IMR-90 (cell line): Measurements from ENCODE around the gene CTPS2. TPM values are rescaled to one million over a fixed set of nuclear protein-coding genes. Genes with fewer than 3 reads are reported as not detected.

ENCODE experiments used
- ATAC-seq: fragments of 200-7000 bp; cut with Tn5 transposase; 2 replicates; pipeline ENCODE4 v1.9.1; 2020; ENCODE audit warnings: low read depth, mild to moderate bottlenecking, moderate library complexity
- BruUV-seq: library from RNA; stranded (reverse); fragments of 400-500 nt; replicated peaks from 2 replicates; lab custom pipeline; 2021; lab: Mats Ljungman, UMichigan
- CTCF ChIA-PET: fragments of 300-600 bp; formaldehyde crosslinking; extraction: SDS; loops from one replicate; lab custom pipeline; 2021; ENCODE audit warnings: antibody characterized with exemption; lab: Yijun Ruan, JAX
- POLR2A ChIA-PET: fragments of 300-600 bp; sonication (Branson Sonifier 250); formaldehyde crosslinking; loops from one replicate; lab custom pipeline; 2022; ENCODE audit warnings: antibody characterized with exemption; ENCODE audit not compliant: unreplicated experiment; lab: Charles Lee
- DNase-seq: peaks from one replicate; pipeline ENCODE4 v3.0.0; 2013
- H2AFZ ChIP-seq: replicated peaks from 2 replicates; pipeline ENCODE3; 2013; ENCODE audit warnings: low read length, mild to moderate bottlenecking; ENCODE audit not compliant: poor library complexity
- H2AK5ac ChIP-seq: 2 replicates; pipeline ENCODE4 v1.6.1; 2013; ENCODE audit warnings: low read depth, low read length, inconsistent platforms
- H2AK9ac ChIP-seq: replicated peaks from 2 replicates; pipeline ENCODE3; 2013; ENCODE audit warnings: mild to moderate bottlenecking, low read depth, low read length, moderate library complexity; ENCODE audit not compliant: poor library complexity
- H2BK120ac ChIP-seq: 2 replicates; pipeline ENCODE4 v1.6.1; 2013; ENCODE audit warnings: low read depth, low read length, inconsistent platforms
- H2BK15ac ChIP-seq: 3 replicates; pipeline ENCODE4 v1.6.1; 2013; ENCODE audit warnings: low read depth, low read length, inconsistent platforms
- H2BK20ac ChIP-seq: 2 replicates; pipeline ENCODE4 v1.6.1; 2013; ENCODE audit warnings: low read depth, mild to moderate bottlenecking, inconsistent platforms, low read length, moderate library complexity
- H2BK5ac ChIP-seq: 2 replicates; pipeline ENCODE4 v1.6.1; 2013; ENCODE audit warnings: mild to moderate bottlenecking, low read depth, low read length, inconsistent platforms; ENCODE audit not compliant: poor library complexity, severe bottlenecking
- H3K14ac ChIP-seq: replicated peaks from 2 replicates; pipeline ENCODE4 v1.6.1; 2013; ENCODE audit warnings: low read depth, low read length, inconsistent platforms
- H3K18ac ChIP-seq: 2 replicates; pipeline ENCODE4 v1.6.1; 2013; ENCODE audit warnings: low read depth, low read length, control low read depth
- H3K23ac ChIP-seq: 2 replicates; pipeline ENCODE4 v1.6.1; 2013; ENCODE audit warnings: low read depth, low read length, inconsistent platforms
- H3K27ac ChIP-seq: 2 replicates; pipeline ENCODE4 v1.5.1; 2013; ENCODE audit warnings: mild to moderate bottlenecking, control low read depth, low read length; ENCODE audit not compliant: insufficient read depth
- H3K27me3 ChIP-seq: 2 replicates; pipeline ENCODE4 v1.6.1; 2013; ENCODE audit warnings: low read length; ENCODE audit not compliant: control insufficient read depth, insufficient read depth
- H3K36me3 ChIP-seq: 2 replicates; pipeline ENCODE4 v1.6.1; 2013; ENCODE audit warnings: low read length, mixed read lengths; ENCODE audit not compliant: control insufficient read depth, insufficient read depth
- H3K4ac ChIP-seq: 2 replicates; pipeline ENCODE4 v1.6.1; 2013; ENCODE audit warnings: low read depth, low read length, inconsistent platforms
- H3K4me1 ChIP-seq: 2 replicates; pipeline ENCODE4 v1.6.1; 2013; ENCODE audit warnings: low read length, mixed read lengths; ENCODE audit not compliant: control insufficient read depth, insufficient read depth
- H3K4me2 ChIP-seq: 2 replicates; pipeline ENCODE4 v1.6.1; 2013; ENCODE audit warnings: low read depth, mild to moderate bottlenecking, control low read depth, low read length, moderate library complexity
- H3K4me3 ChIP-seq: 2 replicates; pipeline ENCODE4 v1.5.1; 2013; ENCODE audit warnings: low read depth, mild to moderate bottlenecking, control low read depth, low read length, moderate library complexity; ENCODE audit not compliant: insufficient read depth
- H3K56ac ChIP-seq: 2 replicates; pipeline ENCODE4 v1.6.1; 2013; ENCODE audit warnings: low read length, inconsistent platforms; ENCODE audit not compliant: insufficient read depth; ENCODE audit errors: extremely low read depth
- H3K79me1 ChIP-seq, 2 experiments: 2 replicates each; pipeline ENCODE4 v1.6.1; 2013; ENCODE audit warnings: low read length in 2 of 2, inconsistent platforms in 1 of 2, low read depth in 1 of 2
- H3K9ac ChIP-seq: 2 replicates; pipeline ENCODE4 v1.6.1; 2013; ENCODE audit warnings: low read depth, low read length, control low read depth
- H3K9me1 ChIP-seq: 2 replicates; pipeline ENCODE4 v1.6.1; 2013; ENCODE audit warnings: low read length, inconsistent platforms; ENCODE audit not compliant: insufficient read depth
- H3K9me3 ChIP-seq: 2 replicates; pipeline ENCODE4 v1.6.1; 2013; ENCODE audit warnings: low read length; ENCODE audit not compliant: control insufficient read depth, insufficient read depth
- H4K20me1 ChIP-seq: 2 replicates; pipeline ENCODE4 v1.6.1; 2013; ENCODE audit warnings: low read length, inconsistent platforms; ENCODE audit not compliant: insufficient read depth
- H4K5ac ChIP-seq: 2 replicates; pipeline ENCODE4 v1.6.1; 2013; ENCODE audit warnings: mild to moderate bottlenecking, low read depth, low read length, control low read depth
- H4K8ac ChIP-seq, 2 experiments: 2 replicates each; pipeline ENCODE4 v1.6.1; 2013; ENCODE audit warnings: low read depth in 2 of 2, low read length in 2 of 2, control low read depth in 1 of 2, inconsistent platforms in 1 of 2
- H4K91ac ChIP-seq: 2 replicates; pipeline ENCODE4 v1.6.1; 2013; ENCODE audit warnings: low read depth, low read length, inconsistent platforms; ENCODE audit not compliant: insufficient read depth
- BHLHE40 ChIP-seq: fragments of 150-350 bp; IDR thresholded peaks from 2 replicates; pipeline ENCODE4 v1.6.1; 2016; ENCODE audit warnings: mild to moderate bottlenecking, low read depth, low read length
- CEBPB ChIP-seq: IDR thresholded peaks from 2 replicates; pipeline ENCODE4 v1.6.1; 2012; ENCODE audit warnings: low read depth, low read length, improper control_type of control experiment
- CTCF ChIP-seq: conservative IDR thresholded peaks from 2 replicates; pipeline ENCODE4 v1.5.1; 2012; ENCODE audit warnings: mild to moderate bottlenecking, low read depth, low read length, improper control_type of control experiment
- ELK1 ChIP-seq: fragments of 150-350 bp; IDR thresholded peaks from 2 replicates; pipeline ENCODE4 v1.6.1; 2016; ENCODE audit warnings: low read depth, mild to moderate bottlenecking, low read length, moderate library complexity, borderline replicate concordance
- FOS ChIP-seq: fragments of 150-350 bp; IDR thresholded peaks from 2 replicates; pipeline ENCODE4 v1.6.1; 2016; ENCODE audit warnings: low read depth, low read length
- MAFK ChIP-seq: IDR thresholded peaks from 2 replicates; pipeline ENCODE4 v1.6.1; 2012; ENCODE audit warnings: low read depth, low read length, improper control_type of control experiment
- MAZ ChIP-seq: IDR thresholded peaks from 2 replicates; pipeline ENCODE4 v1.6.1; 2012; ENCODE audit warnings: low read depth, mild to moderate bottlenecking, low read length, improper control_type of control experiment, moderate library complexity, borderline replicate concordance
- NFE2L2 ChIP-seq: fragments of 150-350 bp; IDR thresholded peaks from 2 replicates; pipeline ENCODE4 v1.6.1; 2016; ENCODE audit warnings: low read depth, mild to moderate bottlenecking, low read length
- POLR2A ChIP-seq: IDR thresholded peaks from 2 replicates; pipeline ENCODE4 v1.6.1; 2012; ENCODE audit warnings: mild to moderate bottlenecking, low read depth, low read length
- RCOR1 ChIP-seq: IDR thresholded peaks from 2 replicates; pipeline ENCODE4 v1.6.1; 2012; ENCODE audit warnings: mild to moderate bottlenecking, low read length, improper control_type of control experiment; ENCODE audit not compliant: insufficient replicate concordance
- SMC3 ChIP-seq: fragments of 150-350 bp; IDR thresholded peaks from 2 replicates; pipeline ENCODE4 v1.6.1; 2016; ENCODE audit warnings: low read depth, mild to moderate bottlenecking, antibody characterized with exemption, low read length, moderate library complexity
- USF2 ChIP-seq: fragments of 150-350 bp; IDR thresholded peaks from 2 replicates; pipeline ENCODE4 v1.6.1; 2017; ENCODE audit warnings: mild to moderate bottlenecking, antibody characterized with exemption, low read length, low read depth
- WGBS, 2 experiments: methylation state at CpG; one replicate each; pipeline versions ENCODE4 v1.1.5 to v1.1.7; 2013; ENCODE audit warnings: missing lambda C conversion rate in 2 of 2; ENCODE audit not compliant: insufficient read length in 1 of 2; ENCODE audit errors: extremely low coverage in 2 of 2; 5-methylcytosine and 5-hydroxymethylcytosine counted together
- dilution Hi-C: fragments of 300-500 bp; cut with HindIII; formaldehyde crosslinking; loops from one replicate; pipeline ENCODE4 v1.14.3; 2018; ENCODE audit warnings: low sequenced_read_pairs; ENCODE audit not compliant: unreplicated experiment
- in situ Hi-C: fragments of 300-500 bp; cut with MboI; formaldehyde crosslinking; loops from 3 replicates; pipeline ENCODE4 v1.14.3; 2019; ENCODE audit warnings: low sequenced_read_pairs, inconsistent platforms, mixed read lengths
- intact Hi-C: fragments of 100-400 bp; cut with micrococcal nuclease; formaldehyde crosslinking; loops from 2 replicates; pipeline ENCODE4 v1.10.0; 2022
- polyA plus RNA-seq, 3 experiments: library from polyadenylated mRNA; depleted of rRNA; stranded (reverse); fragments of >200 nt; gene quantifications; 2 replicates each; pipeline ENCODE4 v1.2.3, GENCODE V29; 2012; ENCODE audit warnings: low replicate concordance in 1 of 3
- total RNA-seq: library from RNA; depleted of rRNA; stranded (reverse); fragments of >200 nt; gene quantifications from 2 replicates; pipeline ENCODE4 v1.2.3, GENCODE V29; 2012

CTPS2 gene
- total and polyA plus RNA-seq, 2 of the 4 experiments (the other 2 are of a cell fraction): 6.0 to 13.1 TPM

GRCh38 chrX:16664074-16664473 is 48.4 kb downstream of the CTPS2 start (continued):
- no peak for TF ChIP-seq MAFK
- peak; percentile 15; the same call in 1 of the 2 replicates for TF ChIP-seq SMC3
- no peak for TF ChIP-seq MAZ

GRCh38 chrX:16662402-16662801 is 50.1 kb downstream of the CTPS2 start:
- BruUV-seq: no TSS peak
- TF ChIP-seq RCOR1: no peak
- TF ChIP-seq MAZ: no peak
- TF ChIP-seq MAFK: no peak
- no peak for TF ChIP-seq SMC3
- no peak for TF ChIP-seq CTCF
- TF ChIP-seq USF2: no peak
- TF ChIP-seq ELK1: no peak
- TF ChIP-seq FOS: no peak
- no peak for TF ChIP-seq NFE2L2
- TF ChIP-seq POLR2A: no peak
- no peak for TF ChIP-seq BHLHE40
- no peak for TF ChIP-seq CEBPB
- H3K14ac ChIP-seq: 0 out of 2 replicates have a peak overlapping the region, but pooled peaks have one; percentile 7
- no peak overlapping the region for H2AK5ac ChIP-seq
- dilution Hi-C loops (no loop called here), intact Hi-C loops (loop anchor here (5.0 kb wide), 1 partner anchor 810 kb away; the partner anchor contains the start of gene AP1S2), in situ Hi-C loops (loop anchor here (10.0 kb wide), 2 partner anchors 218 to 538 kb away; partner anchors contain the start of gene GRPR)
- POLR2A ChIA-PET: no interaction called here
- H4K8ac ChIP-seq: 0 out of 4 replicates have a peak overlapping the region, but pooled peaks of 1 of the 2 experiments have one; percentile 82
- no peak overlapping the region for H3K4me3 ChIP-seq
- CTCF ChIA-PET: interaction anchor here (0.6 to 1.6 kb wide), 2 partner anchors 13 to 22 kb away, joined by 3 to 8 read pairs; partner anchors contain the start of gene S100G
- H3K79me1 ChIP-seq: peaks cover 0 to 10% of the 10 kb centered on the region in 2 experiments; a peak in 1 of 4 replicates
- no peaks in the 10 kb centered on the region for H4K20me1 ChIP-seq
- H3K18ac ChIP-seq: peak overlapping the region; percentile 31; the same call in 1 of the 2 replicates
- H3K4me2 ChIP-seq: no peak overlapping the region
- peak overlapping the region; percentile 84 for H2BK20ac ChIP-seq
- H3K9me1 ChIP-seq: no peaks in the 10 kb centered on the region
- H3K23ac ChIP-seq: no peak overlapping the region
- no peak for DNase-seq
- ATAC-seq: no peak
- H2AK9ac ChIP-seq: no peak overlapping the region
- no peaks in the 10 kb centered on the region for H3K9me3 ChIP-seq
- peak overlapping the region; percentile 62 for H2BK120ac ChIP-seq
- H4K5ac ChIP-seq: peak overlapping the region; percentile 22; the same call in 1 of the 2 replicates
- H3K56ac ChIP-seq: no peak overlapping the region
- H2BK5ac ChIP-seq: peak overlapping the region; percentile 69
- H2AFZ ChIP-seq: no peak overlapping the region
- 0 out of 2 replicates have a peak, but pooled peaks cover 2% of the 10 kb centered on the region for H3K36me3 ChIP-seq
- H3K27ac ChIP-seq: no peak overlapping the region
- peaks cover 13% of the 10 kb centered on the region for H3K4me1 ChIP-seq
- 0 out of 2 replicates have a peak overlapping the region, but pooled peaks have one; percentile 87 for H3K4ac ChIP-seq
- no peak overlapping the region; the same call in 1 of the 2 replicates for H4K91ac ChIP-seq
- H2BK15ac ChIP-seq: no peak overlapping the region
- no peak overlapping the region for H3K9ac ChIP-seq
- H3K27me3 ChIP-seq: no peaks in the 10 kb centered on the region; the same call in 1 of the 2 replicates
- no CpG with 5 or more reads among the region's 2 CpGs for WGBS, 2 experiments
